Gastroesophageal sphincter (tissue), 4 donors: ENCODE results near the gene MAN1C1. TPM values are rescaled to one million over a fixed set of nuclear protein-coding genes. Genes with fewer than 3 reads are reported as not detected.

Experiments
- ATAC-seq: fragments of 150-250 bp; one replicate; pipeline ENCODE4 v1.9.1; 2016; ENCODE audit warnings: mild to moderate bottlenecking, moderate library complexity
- H3K27ac ChIP-seq, 4 donors: fragments of 200-600 bp; sonication (generic) in 3 of 4; 1 replicate in 3 of 4; 2 replicates in 1 of 4; pipeline ENCODE4 v1.5.1; 2016 to 2019
- H3K27me3 ChIP-seq: fragments of 200-600 bp; sonication (generic); one replicate; pipeline ENCODE4 v1.5.1; 2019
- H3K36me3 ChIP-seq, 2 donors: fragments of 200-600 bp; sonication (generic); one replicate each; pipeline ENCODE4 v1.5.1; 2019; ENCODE audit warnings: control low read depth in 1 of 2
- H3K4me1 ChIP-seq, 3 donors: fragments of 200-600 bp; sonication (generic); 1 replicate in 2 of 3; 2 replicates in 1 of 3; pipeline ENCODE4 v1.5.1; 2016 to 2019; ENCODE audit warnings: control low read depth in 2 of 3
- H3K4me3 ChIP-seq, 2 donors: fragments of 200-600 bp; sonication (generic); one replicate each; pipeline ENCODE4 v1.5.1; 2019; ENCODE audit warnings: mild to moderate bottlenecking in 1 of 2, moderate library complexity in 1 of 2
- H3K9me3 ChIP-seq, 3 donors: fragments of 200-600 bp; sonication (generic); one replicate each; pipeline ENCODE4 v1.5.1; 2017 to 2019; ENCODE audit warnings: control low read depth in 2 of 3
- CTCF ChIP-seq, 4 experiments: fragments of 200-600 bp in 2 of 4; fragments of 450-650 bp in 2 of 4; sonication (generic) in 1 of 4; IDR thresholded peaks; one replicate each; pipeline ENCODE4 v1.5.1; 2017 to 2019; ENCODE audit warnings: antibody characterized with exemption in 4 of 4, mild to moderate bottlenecking in 2 of 4, moderate library complexity in 2 of 4
- EP300 ChIP-seq: sonication (generic); formaldehyde crosslinking; IDR thresholded peaks from one replicate; pipeline ENCODE4 v1.6.1; 2017; ENCODE audit warnings: antibody characterized with exemption, mild to moderate bottlenecking
- POLR2A ChIP-seq, 2 donors: fragments of 450-650 bp; IDR thresholded peaks; one replicate each; pipeline ENCODE4 v1.6.1; 2017; ENCODE audit warnings: antibody characterized with exemption in 2 of 2, mild to moderate bottlenecking in 2 of 2, moderate library complexity in 1 of 2
- POLR2AphosphoS5 ChIP-seq: sonication (generic); formaldehyde crosslinking; IDR thresholded peaks from one replicate; pipeline ENCODE4 v1.6.1; 2017; ENCODE audit warnings: antibody characterized with exemption
- WGBS, 2 donors: methylation state at CpG; one replicate each; pipeline ENCODE4 v1.1.5; 2018; ENCODE audit warnings: low coverage in 1 of 2; 5-methylcytosine and 5-hydroxymethylcytosine counted together
- total RNA-seq, 4 donors: library from RNA; depleted of rRNA; stranded (reverse); fragments of >200 nt; gene quantifications; one replicate each; pipeline ENCODE4 v1.1.0, GENCODE V29; 2016

MAN1C1 gene
- total RNA-seq, 4 donors from 2014 or later = 20.0 to 38.1 (median 27.8) TPM

GRCh38 chr1:25821630-25822091 lies 205.1 kb downstream of the MAN1C1 start:
- Histone ChIP-seq H3K4me1 (peaks cover 0 to 77% (median 26%) of the 10 kb centered on the region in 3 donors), H3K4me3 (peak overlapping the region in 1 of 2 donors; percentile 96), H3K36me3 (peaks cover 0 to 30% of the 10 kb centered on the region in 2 donors), H3K27ac (peak overlapping the region in 3 of 4 donors; percentile 95 to 97 (median 96)), H3K27me3 (no peaks in the 10 kb centered on the region), H3K9me3 (no peaks in the 10 kb centered on the region)
- 40 to 62% methylated on average over 4 of the region's 5 CpGs for WGBS, 2 donors
- no peak for ATAC-seq
- TF ChIP-seq POLR2AphosphoS5 (no peak), CTCF (IDR thresholded peaks at IDR 0.05) (no peak)

GRCh38 chr1:25825605-25826004 lies 209.0 kb downstream of the MAN1C1 start:
- no peak for TF ChIP-seq EP300
- TF ChIP-seq POLR2AphosphoS5 = no peak
- no peak for TF ChIP-seq POLR2A (IDR thresholded peaks at IDR 0.05)
- no peak for TF ChIP-seq CTCF (IDR thresholded peaks at IDR 0.05)
- H3K27ac ChIP-seq = no peak overlapping the region
- WGBS, 2 donors = 40 to 68% methylated on average over 1 to 2 of the region's 2 CpGs
- no peaks in the 10 kb centered on the region for H3K9me3 ChIP-seq
- H3K4me1 ChIP-seq = peaks cover 0 to 58% (median 14%) of the 10 kb centered on the region in 3 donors
- no peaks in the 10 kb centered on the region for H3K27me3 ChIP-seq
- no peak for ATAC-seq
- peaks cover 7 to 66% of the 10 kb centered on the region in 2 donors for H3K36me3 ChIP-seq
- no peak overlapping the region for H3K4me3 ChIP-seq

- WGBS, 2 donors = 100% methylated on average over 1 of the region's 10 CpGs; no CpG with 5 or more reads in 1 of the 2 donors
- H3K27ac ChIP-seq = no peak overlapping the region
- H3K4me1 ChIP-seq = peaks cover 0 to 49% (median 6%) of the 10 kb centered on the region in 3 donors
- no peaks in the 10 kb centered on the region for H3K27me3 ChIP-seq
- H3K4me3 ChIP-seq = no peak overlapping the region
- peaks cover 13 to 76% of the 10 kb centered on the region in 2 donors for H3K36me3 ChIP-seq
- no peak for TF ChIP-seq POLR2AphosphoS5
- no peak for TF ChIP-seq CTCF (IDR thresholded peaks at IDR 0.05)
- TF ChIP-seq POLR2A (IDR thresholded peaks at IDR 0.05) = no peak
- TF ChIP-seq EP300 = no peak
- H3K9me3 ChIP-seq = no peaks in the 10 kb centered on the region
- no peak for ATAC-seq
These were observed 210.0 kb downstream of the MAN1C1 start for GRCh38 chr1:25826571-25826970.

- Histone ChIP-seq H3K4me1 (peaks cover 0 to 32% (median 0%) of the 10 kb centered on the region in 3 donors), H3K27ac (no peak overlapping the region), H3K36me3 (peaks cover 13 to 88% of the 10 kb centered on the region in 2 donors), H3K9me3 (no peaks in the 10 kb centered on the region), H3K27me3 (no peaks in the 10 kb centered on the region), H3K4me3 (no peak overlapping the region)
- ATAC-seq = no peak
- TF ChIP-seq CTCF (IDR thresholded peaks at IDR 0.05) = no peak
- no peak for TF ChIP-seq EP300
- no peak for TF ChIP-seq POLR2A (IDR thresholded peaks at IDR 0.05)
- TF ChIP-seq POLR2AphosphoS5 = no peak
- 40 to 49% methylated on average over 2 to 3 of the region's 3 CpGs for WGBS, 2 donors
These were observed 211.9 kb downstream of the MAN1C1 start for GRCh38 chr1:25828491-25828890.

- H3K27me3 ChIP-seq = no peaks in the 10 kb centered on the region
- H3K4me1 ChIP-seq = peaks cover 0 to 26% (median 0%) of the 10 kb centered on the region in 3 donors
- H3K27ac ChIP-seq = no peak overlapping the region
- WGBS, 2 donors = 50 to 57% methylated on average over 1 of the region's 1 CpG
- no peak overlapping the region for H3K4me3 ChIP-seq
- no peak for TF ChIP-seq POLR2AphosphoS5
- TF ChIP-seq EP300 = no peak
- TF ChIP-seq CTCF (IDR thresholded peaks at IDR 0.05) = no peak
- TF ChIP-seq POLR2A (IDR thresholded peaks at IDR 0.05) = no peak
- ATAC-seq = no peak
- no peaks in the 10 kb centered on the region for H3K9me3 ChIP-seq
- H3K36me3 ChIP-seq = peaks cover 13 to 88% of the 10 kb centered on the region in 2 donors
These were observed 212.5 kb downstream of the MAN1C1 start for GRCh38 chr1:25829046-25829445.
